HK-2 (cell line): ENCODE data around the gene EIF3K.
"Not testable (repeated sequence)": the region's sequence is repeated elsewhere in the genome, so short reads cannot be mapped to it uniquely, and the experiment has no call there.

Source experiments
- DNase-seq: peaks from one replicate; pipeline ENCODE4 v3.0.0-alpha.2; 2018; ENCODE audit not compliant: unreplicated experiment

Gene EIF3K

GRCh38 chr19:38617764-38618589 is 1.0 kb upstream of the EIF3K start, which contains the start of gene MAP4K1:
Gene MAP4K1, minus strand, starts transcription at chr19:38617953. Its CDS starts 58 bp downstream, at chr19:38617895.
- no peak for DNase-seq

GRCh38 chr19:38619361-38620174 is 580 bp downstream of the EIF3K start:
- DNase-seq, result no peak

- DNase-seq, result no peak
Measured at GRCh38 chr19:38624822-38625221, 5.8 kb downstream of the EIF3K start.

GRCh38 chr19:38626401-38626800 is 7.4 kb downstream of the EIF3K start:
- DNase-seq, result no peak

GRCh38 chr19:38629568-38629967 is 10.6 kb downstream of the EIF3K start:
- no peak for DNase-seq

GRCh38 chr19:38631301-38631700 is 12.3 kb downstream of the EIF3K start:
- not testable (repeated sequence) for DNase-seq

GRCh38 chr19:38631811-38632475 is 13.0 kb downstream of the EIF3K start:
- DNase-seq, result not testable (repeated sequence)

GRCh38 chr19:38632476-38633213 is 13.7 kb downstream of the EIF3K start:
- no peak for DNase-seq

- peak; percentile 83 for DNase-seq
Measured at GRCh38 chr19:38634757-38635482, 15.9 kb downstream of the EIF3K start.

GRCh38 chr19:38635483-38636399 is 16.8 kb downstream of the EIF3K start:
- DNase-seq, result no peak

GRCh38 chr19:38638461-38638860 is 19.5 kb downstream of the EIF3K start:
- DNase-seq, result no peak

GRCh38 chr19:38639679-38640078 is 20.7 kb downstream of the EIF3K start:
- no peak for DNase-seq

- DNase-seq, result no peak
Measured at GRCh38 chr19:38640368-38640767, 21.4 kb downstream of the EIF3K start.

- DNase-seq, result no peak
Measured at GRCh38 chr19:38642176-38642575, 23.2 kb downstream of the EIF3K start.

- no peak for DNase-seq
Measured at GRCh38 chr19:38644719-38645118, 25.7 kb downstream of the EIF3K start.

GRCh38 chr19:38647368-38647965 is 28.5 kb downstream of the EIF3K start, which contains the start of gene ACTN4:
Gene ACTN4, plus strand, starts transcription at chr19:38647649. Its CDS starts 97 bp downstream, at chr19:38647746.
- DNase-seq, result peak; percentile 100

GRCh38 chr19:38647966-38648768 is 29.2 kb downstream of the EIF3K start:
- no peak for DNase-seq

GRCh38 chr19:38648769-38649304 is 29.8 kb downstream of the EIF3K start:
- no peak for DNase-seq
